ENCODE data around the gene LACTB. TPM values are rescaled to one million over a fixed set of nuclear protein-coding genes. Genes with fewer than 3 reads are reported as not detected.

The LACTB gene
- total and polyA plus RNA-seq, 10 of the 15 experiments (the other 5 are each of a cell fraction or from before 2014, with no cell fraction given) = 5.0 to 35.3 (median 16.6) TPM

GRCh38 chr15:63103416-63103815 is 18.2 kb upstream of the LACTB start:
- Histone ChIP-seq H4K20me1 (ENCODE audit: control insufficient read depth, insufficient read depth) (no peaks in the 10 kb centered on the region), H3K9me3 (replicated peaks; ENCODE audit: control insufficient read depth, insufficient read depth, low read length) (no peaks in the 10 kb centered on the region; the same call in 2 of the 3 replicates), H3K4me3 (no peak overlapping the region), H3K79me2 (ENCODE audit: control insufficient read depth, insufficient read depth, low read length) (no peaks in the 10 kb centered on the region), H3K4me1 (ENCODE audit: control insufficient read depth, insufficient read depth, low read length) (no peaks in the 10 kb centered on the region), H3K27ac (ENCODE audit: control insufficient read depth, insufficient read depth) (no peak overlapping the region), H3K27me3 (replicated peaks in 1 of 2; ENCODE audit: control insufficient read depth in 2 of 2, insufficient read depth in 2 of 2, low read length in 1 of 2) (no peaks in the 10 kb centered on the region; a peak in 2 of 4 replicates), H3K9ac (ENCODE audit: control insufficient read depth, insufficient read depth, low read length) (no peak overlapping the region), H3K4me2 (ENCODE audit: control insufficient read depth, insufficient read depth) (no peak overlapping the region), H2AFZ (ENCODE audit: control insufficient read depth, low read depth, low read length) (no peak overlapping the region), H3K36me3 (ENCODE audit: control insufficient read depth in 2 of 2, insufficient read depth in 2 of 2, low read length in 1 of 2) (no peaks in the 10 kb centered on the region)
- ChIA-PET RAD21 (ENCODE audit: unreplicated experiment) (no interaction called here), SMC1A (ENCODE audit: uncharacterized antibody, unreplicated experiment) (interaction anchor here (0.7 to 1.2 kb wide), 2 partner anchors 9 to 1402 kb away, joined by 3 read pairs; no protein-coding TSS in a partner anchor), POLR2A (no interaction called here), CTCF (no interaction called here)
- no peak for DNase-seq (ENCODE audit: low read depth, low spot score)
- TF ChIP-seq CHD4 (IDR thresholded peaks at IDR 0.05) (no peak), RUNX3 (IDR thresholded peaks at IDR 0.05; ENCODE audit: low read length) (no peak), HDGF (IDR thresholded peaks at IDR 0.05) (no peak), ZNF274 (IDR thresholded peaks at IDR 0.05; ENCODE audit: insufficient read depth, insufficient read length) (no peak), EED (IDR thresholded peaks at IDR 0.05; ENCODE audit: low read depth) (no peak), RFX5 (IDR thresholded peaks at IDR 0.05; ENCODE audit: low read depth, low read length) (no peak), KAT2A (conservative IDR thresholded peaks at IDR 0.05; ENCODE audit: control insufficient read depth, low read depth, low read length) (no peak), CHD1 (IDR thresholded peaks at IDR 0.05; ENCODE audit: low read depth, low read length) (no peak)
- intact Hi-C loops (cut with micrococcal nuclease; ENCODE audit: unreplicated experiment) = no loop called here
- no peak for FAIRE-seq
- in situ Hi-C loops (cut with MboI) = no loop called here
- 16% methylated on average over 3 of the region's 3 CpGs for WGBS (ENCODE audit: insufficient coverage, insufficient replicate concordance, low lambda C conversion rate, missing lambda C conversion rate)
- BruUV-seq (replicated peaks) = no TSS peak
- ATAC-seq = no peak

GRCh38 chr15:63104727-63105126 is 16.9 kb upstream of the LACTB start:
- ChIA-PET CTCF (no interaction called here), POLR2A (no interaction called here), SMC1A (ENCODE audit: uncharacterized antibody, unreplicated experiment) (interaction anchor here (1.2 kb wide), 1 partner anchor 11 kb away, joined by 3 read pairs; no protein-coding TSS in a partner anchor), RAD21 (ENCODE audit: unreplicated experiment) (no interaction called here)
- BruUV-seq (replicated peaks) = no TSS peak
- Histone ChIP-seq H2AFZ (ENCODE audit: control insufficient read depth, low read depth, low read length) (no peak overlapping the region), H3K4me2 (ENCODE audit: control insufficient read depth, insufficient read depth) (no peak overlapping the region), H3K9me3 (replicated peaks; ENCODE audit: control insufficient read depth, insufficient read depth, low read length) (no peaks in the 10 kb centered on the region; the same call in 2 of the 3 replicates), H3K36me3 (ENCODE audit: control insufficient read depth in 2 of 2, insufficient read depth in 2 of 2, low read length in 1 of 2) (no peaks in the 10 kb centered on the region), H3K9ac (ENCODE audit: control insufficient read depth, insufficient read depth, low read length) (no peak overlapping the region), H3K79me2 (ENCODE audit: control insufficient read depth, insufficient read depth, low read length) (no peaks in the 10 kb centered on the region), H3K27me3 (replicated peaks in 1 of 2; ENCODE audit: control insufficient read depth in 2 of 2, insufficient read depth in 2 of 2, low read length in 1 of 2) (no peaks in the 10 kb centered on the region; a peak in 2 of 4 replicates), H3K4me3 (no peak overlapping the region), H4K20me1 (ENCODE audit: control insufficient read depth, insufficient read depth) (no peaks in the 10 kb centered on the region), H3K27ac (ENCODE audit: control insufficient read depth, insufficient read depth) (no peak overlapping the region), H3K4me1 (ENCODE audit: control insufficient read depth, insufficient read depth, low read length) (no peaks in the 10 kb centered on the region)
- 51% methylated on average over 7 of the region's 7 CpGs for WGBS (ENCODE audit: insufficient coverage, insufficient replicate concordance, low lambda C conversion rate, missing lambda C conversion rate)
- FAIRE-seq (no peak), ATAC-seq (no peak), DNase-seq (ENCODE audit: low read depth, low spot score) (no peak)
- TF ChIP-seq SMAD5 (IDR thresholded peaks at IDR 0.05; ENCODE audit: low read depth) (no peak), SKIL (IDR thresholded peaks at IDR 0.05; ENCODE audit: low read depth, poor library complexity, severe bottlenecking) (no peak), MXI1 (IDR thresholded peaks at IDR 0.05; ENCODE audit: low read depth, low read length) (no peak), ZBTB11 (CRISPR knock-in tag; IDR thresholded peaks at IDR 0.05) (no peak), ZNF622 (IDR thresholded peaks at IDR 0.05) (no peak), MYC (IDR thresholded peaks at IDR 0.05; ENCODE audit: insufficient read depth, insufficient read length, insufficient replicate concordance, low read length, severe bottlenecking) (no peak)
- in situ Hi-C loops (cut with MboI) (no loop called here), intact Hi-C loops (cut with micrococcal nuclease; ENCODE audit: unreplicated experiment) (no loop called here)
